OCI-LY7 (cell line): ENCODE results near the gene NKAIN2.

Experiments used
- CTCF ChIP-seq: fragments of 200-600 bp; sonication (generic); conservative IDR thresholded peaks from 2 replicates; pipeline ENCODE4 v1.5.1; 2014; ENCODE audit warnings: mild to moderate bottlenecking, antibody characterized with exemption, low read length, moderate library complexity, mixed read lengths
- EZH2phosphoT487 ChIP-seq: fragments of 200-600 bp; sonication (generic); IDR thresholded peaks from 2 replicates; pipeline ENCODE4 v1.6.1; 2018; ENCODE audit warnings: low read depth, borderline replicate concordance, mild to moderate bottlenecking, mixed run types, antibody characterized with exemption, low read length, moderate library complexity, mixed read lengths

GRCh38 chr6:124873066-124873410, 1069.4 kb downstream of the NKAIN2 start:
- TF ChIP-seq CTCF (no peak), EZH2phosphoT487 (no peak)
